AG09309 (cell line): ENCODE data around the gene GRIN3B.

Experiments
- DNase-seq: peaks from one replicate; pipeline ENCODE4 v3.0.0-alpha.2; 2010; ENCODE audit warnings: low read depth
- H3K4me3 ChIP-seq: 2 replicates; pipeline ENCODE4 v1.5.1; 2011; ENCODE audit warnings: mild to moderate bottlenecking, low read depth, low read length, moderate library complexity; ENCODE audit not compliant: control insufficient read depth
- TF ChIP-seq, protein P1 (sequence below): IDR thresholded peaks from 2 replicates; pipeline ENCODE4 v1.5.1; 2011; ENCODE audit warnings: mild to moderate bottlenecking, low read depth, low read length, inconsistent platforms; ENCODE audit not compliant: insufficient read depth, control insufficient read depth; ENCODE audit errors: missing control alignments

GRIN3B gene

DNA sequence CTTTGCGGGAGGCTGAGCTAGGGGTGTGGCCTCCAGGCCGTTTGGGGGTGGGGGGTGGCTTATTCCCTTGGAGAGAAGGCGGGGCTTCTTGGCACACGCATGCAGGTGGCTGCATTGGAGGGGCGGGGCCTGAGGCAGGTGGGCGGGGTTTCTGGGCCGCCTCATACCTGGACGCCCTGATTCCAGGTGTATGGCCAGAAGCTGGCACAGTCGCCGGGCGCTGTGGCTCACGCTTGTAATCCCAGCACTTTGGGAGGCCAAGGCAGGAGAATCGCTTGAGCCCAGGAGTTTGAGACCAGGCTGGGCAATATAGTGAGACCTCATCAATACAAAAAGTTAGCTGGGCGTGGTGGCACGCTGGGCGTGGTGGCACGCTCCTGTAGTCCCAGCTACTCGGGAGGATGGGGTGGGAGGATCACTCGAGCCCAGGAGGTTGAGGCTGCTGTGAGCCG, 47.5 kb downstream of the GRIN3B start:
- DNase-seq, result no peak

GRCh38 chr19:1049106-1049505, 48.9 kb downstream of the GRIN3B start:
- no peak for DNase-seq
- TF ChIP-seq, protein P1, sequence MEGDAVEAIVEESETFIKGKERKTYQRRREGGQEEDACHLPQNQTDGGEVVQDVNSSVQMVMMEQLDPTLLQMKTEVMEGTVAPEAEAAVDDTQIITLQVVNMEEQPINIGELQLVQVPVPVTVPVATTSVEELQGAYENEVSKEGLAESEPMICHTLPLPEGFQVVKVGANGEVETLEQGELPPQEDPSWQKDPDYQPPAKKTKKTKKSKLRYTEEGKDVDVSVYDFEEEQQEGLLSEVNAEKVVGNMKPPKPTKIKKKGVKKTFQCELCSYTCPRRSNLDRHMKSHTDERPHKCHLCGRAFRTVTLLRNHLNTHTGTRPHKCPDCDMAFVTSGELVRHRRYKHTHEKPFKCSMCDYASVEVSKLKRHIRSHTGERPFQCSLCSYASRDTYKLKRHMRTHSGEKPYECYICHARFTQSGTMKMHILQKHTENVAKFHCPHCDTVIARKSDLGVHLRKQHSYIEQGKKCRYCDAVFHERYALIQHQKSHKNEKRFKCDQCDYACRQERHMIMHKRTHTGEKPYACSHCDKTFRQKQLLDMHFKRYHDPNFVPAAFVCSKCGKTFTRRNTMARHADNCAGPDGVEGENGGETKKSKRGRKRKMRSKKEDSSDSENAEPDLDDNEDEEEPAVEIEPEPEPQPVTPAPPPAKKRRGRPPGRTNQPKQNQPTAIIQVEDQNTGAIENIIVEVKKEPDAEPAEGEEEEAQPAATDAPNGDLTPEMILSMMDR, result no peak
- H3K4me3 ChIP-seq, result no peak overlapping the region

More for the DNA sequence above, 47.5 kb downstream of the GRIN3B start:
- TF ChIP-seq, protein P1, result no peak
- H3K4me3 ChIP-seq, result no peak overlapping the region

DNA sequence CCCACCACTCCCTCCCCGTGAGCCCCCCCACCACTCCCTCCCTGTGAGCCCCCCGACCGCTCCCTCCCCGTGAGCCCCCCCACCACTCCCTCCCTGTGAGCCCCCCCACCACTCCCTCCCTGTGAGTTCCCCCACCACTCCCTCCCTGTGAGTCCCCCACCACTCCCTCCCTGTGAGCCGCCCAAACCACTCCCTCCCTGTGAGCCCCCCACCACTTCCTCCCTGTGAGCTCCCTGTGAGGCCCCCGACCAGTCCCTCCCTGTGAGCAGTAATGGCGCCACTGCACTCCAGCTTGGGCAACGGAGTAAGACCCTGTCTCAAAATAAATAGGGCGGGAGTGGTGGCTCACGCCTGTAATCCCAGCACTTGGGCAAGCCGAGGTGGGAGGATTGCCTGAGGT, 49.6 kb downstream of the GRIN3B start:
- TF ChIP-seq, protein P1, result no peak
- no peak for DNase-seq
- no peak overlapping the region for H3K4me3 ChIP-seq

DNA sequence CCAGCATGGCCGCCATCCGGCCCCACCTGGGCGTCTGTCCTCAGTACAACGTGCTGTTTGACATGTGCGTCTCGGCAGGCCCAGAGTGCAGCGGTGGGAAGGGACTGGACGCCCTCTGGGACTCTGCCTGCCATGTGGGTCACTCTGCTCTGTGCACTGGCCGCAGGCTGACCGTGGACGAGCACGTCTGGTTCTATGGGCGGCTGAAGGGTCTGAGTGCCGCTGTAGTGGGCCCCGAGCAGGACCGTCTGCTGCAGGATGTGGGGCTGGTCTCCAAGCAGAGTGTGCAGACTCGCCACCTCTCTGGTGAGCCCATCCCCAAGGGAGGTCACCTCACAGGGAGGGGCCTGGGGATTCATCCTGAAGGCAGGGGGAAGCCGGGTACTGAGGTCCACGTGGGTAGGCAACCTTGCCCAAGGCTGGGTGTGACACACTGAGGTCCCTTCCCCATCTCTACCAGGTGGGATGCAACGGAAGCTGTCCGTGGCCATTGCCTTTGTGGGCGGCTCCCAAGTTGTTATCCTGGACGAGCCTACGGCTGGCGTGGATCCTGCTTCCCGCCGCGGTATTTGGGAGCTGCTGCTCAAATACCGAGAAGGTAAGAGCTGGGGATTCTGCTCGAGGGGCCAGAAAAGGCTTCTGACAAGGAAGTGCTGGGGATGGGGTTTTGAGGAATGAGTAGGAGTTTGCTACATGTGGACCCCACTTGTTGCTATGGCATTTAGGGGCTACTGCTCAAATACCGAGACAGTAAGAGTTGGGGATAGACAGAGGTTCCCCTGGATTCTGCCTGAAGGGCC, 51.0 kb downstream of the GRIN3B start:
- H3K4me3 ChIP-seq, result no peak overlapping the region
- DNase-seq, result no peak
- TF ChIP-seq, protein P1, result no peak

DNA sequence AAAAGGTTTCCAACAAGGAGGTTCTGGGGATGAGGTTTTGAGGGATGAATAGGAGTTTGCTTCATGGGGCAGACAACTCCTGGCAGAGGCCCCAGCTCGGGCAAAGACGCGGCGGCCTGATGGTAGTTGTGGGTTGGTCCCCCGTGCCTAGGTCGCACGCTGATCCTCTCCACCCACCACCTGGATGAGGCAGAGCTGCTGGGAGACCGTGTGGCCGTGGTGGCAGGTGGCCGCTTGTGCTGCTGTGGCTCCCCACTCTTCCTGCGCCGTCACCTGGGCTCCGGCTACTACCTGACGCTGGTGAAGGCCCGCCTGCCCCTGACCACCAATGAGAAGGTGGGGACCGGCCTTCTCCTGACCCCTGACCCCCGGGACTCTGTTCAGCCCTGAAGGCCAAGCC, 51.6 kb downstream of the GRIN3B start:
- TF ChIP-seq, protein P1, result no peak
- DNase-seq, result no peak
- H3K4me3 ChIP-seq, result no peak overlapping the region

GRCh38 chr19:1052349-1052975, 52.2 kb downstream of the GRIN3B start:
- TF ChIP-seq, protein P1, result no peak
- no peak for DNase-seq
- no peak overlapping the region for H3K4me3 ChIP-seq
